ENCODE data around the gene NDUFV2.
"Not testable (repeated sequence)": the region's sequence is repeated elsewhere in the genome, so short reads cannot be mapped to it uniquely, and the experiment has no call there.

Gene NDUFV2

GRCh38 chr18:9102508-9103375, at the start of gene NDUFV2:
Gene NDUFV2, plus strand, starts transcription at chr18:9102699. Its CDS starts 45 bp downstream, at chr18:9102744.
- peak; percentile 46 for DNase-seq

GRCh38 chr18:9053814-9054213, 48.7 kb upstream of the NDUFV2 start:
- no peak for DNase-seq

- no peak for DNase-seq
These were observed 47.3 kb upstream of the NDUFV2 start for GRCh38 chr18:9055185-9055584.

- no peak for DNase-seq
These were observed 46.9 kb upstream of the NDUFV2 start for GRCh38 chr18:9055626-9056025.

- DNase-seq, result no peak
These were observed 44.9 kb upstream of the NDUFV2 start for GRCh38 chr18:9057646-9058045.

GRCh38 chr18:9058406-9058805, 44.1 kb upstream of the NDUFV2 start:
- DNase-seq, result no peak

- no peak for DNase-seq
These were observed 40.1 kb upstream of the NDUFV2 start for GRCh38 chr18:9062418-9062751.

- no peak for DNase-seq
These were observed 36.6 kb upstream of the NDUFV2 start for GRCh38 chr18:9065864-9066263.

GRCh38 chr18:9066358-9066757, 36.1 kb upstream of the NDUFV2 start:
- DNase-seq, result no peak

GRCh38 chr18:9066817-9067306, 35.6 kb upstream of the NDUFV2 start:
- no peak for DNase-seq

GRCh38 chr18:9067823-9068222, 34.7 kb upstream of the NDUFV2 start:
- DNase-seq, result no peak

- DNase-seq, result no peak
These were observed 34.2 kb upstream of the NDUFV2 start for GRCh38 chr18:9068346-9068745.

- DNase-seq, result no peak
These were observed 32.9 kb upstream of the NDUFV2 start for GRCh38 chr18:9069601-9070000.

GRCh38 chr18:9070212-9070611, 32.3 kb upstream of the NDUFV2 start:
- DNase-seq, result no peak

GRCh38 chr18:9079818-9080528, 22.5 kb upstream of the NDUFV2 start:
- no peak for DNase-seq

- no peak for DNase-seq
These were observed 20.6 kb upstream of the NDUFV2 start for GRCh38 chr18:9081940-9082339.

- no peak for DNase-seq
These were observed 19.6 kb upstream of the NDUFV2 start for GRCh38 chr18:9082711-9083510.

GRCh38 chr18:9086015-9086414, 16.5 kb upstream of the NDUFV2 start:
- no peak for DNase-seq

GRCh38 chr18:9086624-9087023, 15.9 kb upstream of the NDUFV2 start:
- no peak for DNase-seq

- DNase-seq, result no peak
These were observed 15.4 kb upstream of the NDUFV2 start for GRCh38 chr18:9087144-9087543.

- DNase-seq, result no peak
These were observed 14.2 kb upstream of the NDUFV2 start for GRCh38 chr18:9088252-9088651.

- not testable (repeated sequence) for DNase-seq
These were observed 13.8 kb upstream of the NDUFV2 start for GRCh38 chr18:9088727-9089126.

GRCh38 chr18:9090578-9090977, 11.9 kb upstream of the NDUFV2 start:
- no peak for DNase-seq

Data from SIG-M5 (cell line).